Activated CD8-positive, alpha-beta T cell treated with anti-CD3 and anti-CD28 coated beads, Interleukin-2, amount 10 ng/mL, durations not matched to agents 7 days and 5 days (primary cell): ENCODE measurements around the gene PTX4. TPM values are rescaled to one million over a fixed set of nuclear protein-coding genes. Genes with fewer than 3 reads are reported as not detected.
A peak's percentile ranks its signal among the peaks of the same experiment; 100 is the strongest.
"Not testable (repeated sequence)": the region's sequence is repeated elsewhere in the genome, so short reads cannot be mapped to it uniquely, and the experiment has no call there.

Experiments
- ATAC-seq: fragments of 150-1000 bp; cut with Tn5 transposase; one replicate; pipeline ENCODE4 v1.10.0; 2021; ENCODE audit warnings: moderate library complexity
- CTCF ChIA-PET: fragments of 350-600 bp; sonication (Branson Sonifier 250); formaldehyde crosslinking; loops from one replicate; lab custom pipeline; 2021; ENCODE audit warnings: antibody characterized with exemption; lab: Charles Lee
- POLR2A ChIA-PET: fragments of 350-600 bp; sonication (Branson Sonifier 250); formaldehyde crosslinking; loops from one replicate; lab custom pipeline; 2021; ENCODE audit warnings: antibody characterized with exemption; lab: Charles Lee
- DNase-seq: peaks from one replicate; pipeline ENCODE4 v3.0.0-alpha.2; 2020
- H3K27ac Mint-ChIP-seq: one replicate; pipeline ENCODE4 v1.8.0; 2021; ENCODE audit warnings: mild to moderate bottlenecking, mixed read lengths
- H3K27me3 Mint-ChIP-seq: one replicate; pipeline ENCODE4 v1.8.0; 2021; ENCODE audit warnings: low read depth, mixed read lengths
- H3K36me3 Mint-ChIP-seq: one replicate; pipeline ENCODE4 v1.8.0; 2021; ENCODE audit warnings: low read depth, mixed read lengths
- H3K4me1 Mint-ChIP-seq: one replicate; pipeline ENCODE4 v1.8.0; 2021; ENCODE audit warnings: low read depth, mixed read lengths
- H3K4me3 Mint-ChIP-seq: one replicate; pipeline ENCODE4 v1.8.0; 2021; ENCODE audit warnings: mild to moderate bottlenecking, mixed read lengths
- H3K9me3 Mint-ChIP-seq: one replicate; pipeline ENCODE4 v1.8.0; 2022; ENCODE audit warnings: mixed read lengths; ENCODE audit not compliant: insufficient read depth
- total RNA-seq, 2 experiments: library from RNA; stranded (reverse); gene quantifications; one replicate each; pipeline ENCODE4 v1.2.3, GENCODE V29; 2021

Gene PTX4
- total RNA-seq, 2 experiments from 2014 or later = not detected

DNA sequence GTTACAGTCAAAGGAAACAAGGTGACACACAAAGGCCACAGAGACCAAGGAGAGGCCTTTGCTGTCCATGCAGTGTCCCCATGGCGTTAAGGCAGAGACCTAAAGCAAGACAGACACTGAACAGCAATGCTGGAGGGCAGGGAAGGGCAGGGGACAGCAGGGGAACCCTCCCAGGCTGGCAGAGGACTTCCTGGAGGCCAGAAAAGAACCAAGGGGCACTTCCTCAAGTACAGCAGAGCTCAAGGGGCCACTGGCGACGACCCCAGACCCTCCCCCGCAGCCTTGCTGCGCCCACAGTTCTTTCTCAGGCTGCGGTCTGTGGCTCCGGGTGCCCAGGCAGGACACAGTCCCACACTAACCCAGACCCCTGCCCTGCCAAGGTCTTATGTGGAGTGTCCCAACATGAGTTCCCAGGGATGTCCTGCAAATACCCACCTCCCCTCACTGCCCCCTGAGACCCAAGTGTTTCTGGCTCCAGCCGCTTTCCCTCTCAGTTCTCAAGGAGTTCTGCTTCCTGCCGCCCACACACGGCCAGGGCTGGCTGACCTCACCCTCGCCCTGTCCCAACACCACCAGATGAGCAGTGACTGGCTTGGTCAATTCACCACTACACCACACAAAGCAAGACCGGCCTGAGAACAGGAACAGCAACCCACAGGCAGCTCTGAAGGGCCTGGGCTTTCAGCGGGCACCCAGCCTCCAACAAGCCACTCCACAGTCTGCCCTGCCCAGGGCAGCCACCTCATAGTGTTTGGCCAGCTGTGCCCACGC is 18.1 kb downstream of the PTX4 start:
- peak overlapping the region; percentile 30 for H3K27ac Mint-ChIP-seq
- no peak overlapping the region for H3K4me3 Mint-ChIP-seq
- ATAC-seq (no peak), DNase-seq (no peak)
- H3K36me3 Mint-ChIP-seq = no peaks in the 10 kb centered on the region
- H3K9me3 Mint-ChIP-seq = no peaks in the 10 kb centered on the region
- CTCF ChIA-PET = no interaction called here
- H3K27me3 Mint-ChIP-seq = no peaks in the 10 kb centered on the region
- peaks cover 19% of the 10 kb centered on the region for H3K4me1 Mint-ChIP-seq
- POLR2A ChIA-PET = interaction anchor here (1.3 kb wide), 1 partner anchor 22 kb away, joined by 3 read pairs; no protein-coding TSS in a partner anchor

DNA sequence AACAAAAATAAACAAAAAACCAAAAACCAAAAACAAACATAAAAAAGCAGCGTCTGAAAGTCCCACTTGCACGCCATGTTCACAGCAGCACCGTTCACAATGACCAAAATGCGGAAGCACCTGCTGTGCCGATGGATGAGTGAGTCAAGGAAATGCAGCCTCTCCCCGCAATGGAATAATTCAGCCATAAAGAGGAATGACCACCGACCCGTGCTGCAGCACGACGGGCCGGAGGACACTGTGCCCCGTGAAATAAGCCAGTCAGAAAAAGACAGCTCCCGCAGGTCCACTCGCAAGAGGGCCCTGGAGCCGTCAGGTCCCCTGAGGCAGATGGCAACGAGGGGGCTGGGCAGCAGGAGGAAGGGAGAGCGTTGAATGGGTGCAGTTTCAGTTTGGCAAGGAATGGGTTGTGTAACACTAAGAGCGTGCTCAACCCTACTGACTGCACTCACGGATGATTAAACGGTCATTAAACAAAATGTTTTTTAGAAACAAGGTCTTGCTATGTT is 19.0 kb downstream of the PTX4 start:
- no peak for ATAC-seq
- peaks cover 15% of the 10 kb centered on the region for H3K4me1 Mint-ChIP-seq
- no peak overlapping the region for H3K4me3 Mint-ChIP-seq
- CTCF ChIA-PET = no interaction called here
- H3K27me3 Mint-ChIP-seq = no peaks in the 10 kb centered on the region
- POLR2A ChIA-PET = interaction anchor here (1.3 kb wide), 1 partner anchor 22 kb away, joined by 3 read pairs; no protein-coding TSS in a partner anchor
- no peaks in the 10 kb centered on the region for H3K9me3 Mint-ChIP-seq
- no peak overlapping the region for H3K27ac Mint-ChIP-seq
- H3K36me3 Mint-ChIP-seq = no peaks in the 10 kb centered on the region
- no peak for DNase-seq

DNA sequence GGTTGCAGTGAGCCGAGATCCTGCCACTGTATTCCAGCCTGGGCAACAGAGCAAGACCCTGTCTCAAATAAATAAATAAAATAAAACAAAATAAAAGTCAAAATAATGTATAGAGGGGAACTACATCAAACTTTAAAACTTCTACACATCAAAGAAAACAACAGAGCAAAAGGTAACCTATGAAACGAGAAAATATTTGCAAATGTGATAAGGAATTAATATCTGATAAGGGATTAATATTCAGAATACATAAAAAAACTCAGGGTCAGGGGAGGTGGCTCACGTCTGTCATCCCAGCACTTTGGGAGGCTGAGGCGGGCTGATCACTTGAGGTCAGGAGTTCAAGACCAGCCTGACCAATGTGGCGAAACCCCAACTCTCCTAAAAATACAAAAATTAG is 19.6 kb downstream of the PTX4 start:
- CTCF ChIA-PET, H3K9me3 Mint-ChIP-seq, H3K4me3 Mint-ChIP-seq, H3K27ac Mint-ChIP-seq, ATAC-seq, H3K27me3 Mint-ChIP-seq, H3K36me3 Mint-ChIP-seq, DNase-seq, POLR2A ChIA-PET: not testable (repeated sequence)
- peaks cover 14% of the 10 kb centered on the region for H3K4me1 Mint-ChIP-seq

DNA sequence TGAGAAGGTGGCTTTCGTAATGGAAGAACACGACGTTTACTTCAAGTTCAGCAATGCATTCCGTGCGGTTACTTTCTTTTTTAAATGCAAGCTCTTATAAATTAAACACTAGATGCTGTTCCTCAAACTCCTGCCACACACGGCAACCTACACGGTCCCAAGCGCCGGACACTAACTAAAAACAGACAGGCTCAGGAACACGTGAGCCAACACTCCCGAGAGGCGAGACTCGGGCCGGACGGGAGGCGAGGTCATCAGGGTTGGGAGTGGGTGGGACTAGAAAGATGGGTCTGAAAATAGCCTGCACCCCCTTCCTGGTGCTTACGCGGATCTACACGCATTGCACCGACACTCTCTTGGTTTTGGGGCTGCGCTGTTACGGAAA is 20.3 kb downstream of the PTX4 start:
- ATAC-seq = no peak

DNA sequence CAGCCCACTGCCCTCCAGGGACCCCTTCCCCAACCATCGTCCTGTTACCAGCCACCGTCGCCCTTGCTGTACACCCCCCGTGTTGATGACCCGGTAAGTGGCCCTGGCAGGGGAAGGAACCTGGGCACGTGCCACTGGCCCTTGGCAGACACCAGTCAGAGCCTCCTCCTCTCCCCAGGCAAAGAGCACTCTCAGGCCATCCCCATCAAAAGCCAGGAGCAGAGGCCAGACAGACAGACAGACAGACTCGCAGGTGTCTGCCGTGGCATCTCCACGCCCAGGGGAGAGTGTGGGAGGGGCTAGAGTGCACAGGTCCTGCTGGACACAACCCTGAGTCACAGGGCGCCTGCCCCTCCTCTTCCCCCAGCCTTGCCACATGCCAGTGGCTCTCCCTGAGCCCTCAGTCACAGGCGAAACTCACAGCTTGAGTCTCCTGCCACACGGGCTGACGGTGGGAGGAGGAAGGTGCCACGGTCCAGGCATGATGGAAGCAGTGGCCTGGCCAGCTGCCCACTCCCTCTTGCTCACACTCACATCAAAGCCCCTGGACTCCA is 21.7 kb downstream of the PTX4 start:
- H3K4me1 Mint-ChIP-seq = peaks cover 4% of the 10 kb centered on the region
- ATAC-seq = no peak

More for the DNA sequence above, 20.3 kb downstream of the PTX4 start:
- Mint-ChIP-seq H3K4me1 (peaks cover 12% of the 10 kb centered on the region), H3K27me3 (no peaks in the 10 kb centered on the region), H3K27ac (no peak overlapping the region), H3K9me3 (no peaks in the 10 kb centered on the region), H3K36me3 (no peaks in the 10 kb centered on the region), H3K4me3 (no peak overlapping the region)
- no peak for DNase-seq
- ChIA-PET CTCF (no interaction called here), POLR2A (no interaction called here)

DNA sequence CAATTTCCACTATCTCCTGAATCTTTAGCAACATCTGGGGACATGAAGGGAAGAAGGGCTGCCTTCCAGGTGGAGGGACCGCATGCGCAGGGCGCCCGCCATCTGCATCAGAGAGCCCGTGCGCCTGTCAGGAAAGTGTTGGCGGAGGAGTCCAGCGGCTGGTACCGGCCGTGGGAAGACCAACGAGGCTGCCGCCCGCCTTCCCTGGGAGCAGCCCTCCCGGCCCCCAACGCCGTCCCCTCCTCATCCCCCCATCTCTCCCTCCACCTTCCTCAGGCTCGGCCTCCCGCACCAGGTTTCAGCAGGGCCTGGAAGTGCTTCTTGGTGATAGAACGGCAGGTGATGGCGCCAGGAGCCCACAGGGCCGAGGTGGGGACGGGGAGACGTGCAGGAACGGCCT is 22.7 kb downstream of the PTX4 start:
- no peak overlapping the region for H3K4me3 Mint-ChIP-seq
- H3K27me3 Mint-ChIP-seq = no peaks in the 10 kb centered on the region
- CTCF ChIA-PET = no interaction called here

More for the DNA sequence above, 21.7 kb downstream of the PTX4 start:
- no peak for DNase-seq
- no peak overlapping the region for H3K4me3 Mint-ChIP-seq
- H3K9me3 Mint-ChIP-seq = no peaks in the 10 kb centered on the region
- H3K27ac Mint-ChIP-seq = no peak overlapping the region
- ChIA-PET CTCF (no interaction called here), POLR2A (no interaction called here)
- H3K36me3 Mint-ChIP-seq = no peaks in the 10 kb centered on the region
- H3K27me3 Mint-ChIP-seq = no peaks in the 10 kb centered on the region

DNA sequence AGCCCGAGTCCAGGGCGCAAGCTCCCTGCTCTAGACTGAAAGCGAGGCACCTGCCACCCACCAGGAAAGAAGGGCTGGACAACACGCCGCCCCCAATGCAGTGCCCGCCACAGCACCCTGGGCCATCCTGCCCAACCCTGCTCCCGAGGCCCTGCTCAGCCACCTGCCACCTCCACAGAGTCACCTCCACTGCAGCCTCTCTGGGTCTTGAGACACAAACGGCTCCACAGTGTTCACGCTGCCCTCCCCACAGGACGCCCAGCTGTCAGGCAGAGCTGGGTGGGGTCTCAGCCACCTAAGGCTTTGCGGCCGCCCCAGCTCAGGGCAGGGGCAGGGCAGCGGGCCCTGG is 23.2 kb downstream of the PTX4 start:
- ATAC-seq (no peak), DNase-seq (no peak)
- Mint-ChIP-seq H3K9me3 (no peaks in the 10 kb centered on the region), H3K4me1 (peaks cover 4% of the 10 kb centered on the region), H3K4me3 (no peak overlapping the region), H3K36me3 (no peaks in the 10 kb centered on the region), H3K27me3 (no peaks in the 10 kb centered on the region), H3K27ac (no peak overlapping the region)
- ChIA-PET POLR2A (no interaction called here), CTCF (no interaction called here)

More for the DNA sequence above, 22.7 kb downstream of the PTX4 start:
- POLR2A ChIA-PET = no interaction called here
- H3K27ac Mint-ChIP-seq = no peak overlapping the region
- no peaks in the 10 kb centered on the region for H3K9me3 Mint-ChIP-seq
- ATAC-seq (no peak), DNase-seq (no peak)
- peaks cover 4% of the 10 kb centered on the region for H3K4me1 Mint-ChIP-seq
- no peaks in the 10 kb centered on the region for H3K36me3 Mint-ChIP-seq

DNA sequence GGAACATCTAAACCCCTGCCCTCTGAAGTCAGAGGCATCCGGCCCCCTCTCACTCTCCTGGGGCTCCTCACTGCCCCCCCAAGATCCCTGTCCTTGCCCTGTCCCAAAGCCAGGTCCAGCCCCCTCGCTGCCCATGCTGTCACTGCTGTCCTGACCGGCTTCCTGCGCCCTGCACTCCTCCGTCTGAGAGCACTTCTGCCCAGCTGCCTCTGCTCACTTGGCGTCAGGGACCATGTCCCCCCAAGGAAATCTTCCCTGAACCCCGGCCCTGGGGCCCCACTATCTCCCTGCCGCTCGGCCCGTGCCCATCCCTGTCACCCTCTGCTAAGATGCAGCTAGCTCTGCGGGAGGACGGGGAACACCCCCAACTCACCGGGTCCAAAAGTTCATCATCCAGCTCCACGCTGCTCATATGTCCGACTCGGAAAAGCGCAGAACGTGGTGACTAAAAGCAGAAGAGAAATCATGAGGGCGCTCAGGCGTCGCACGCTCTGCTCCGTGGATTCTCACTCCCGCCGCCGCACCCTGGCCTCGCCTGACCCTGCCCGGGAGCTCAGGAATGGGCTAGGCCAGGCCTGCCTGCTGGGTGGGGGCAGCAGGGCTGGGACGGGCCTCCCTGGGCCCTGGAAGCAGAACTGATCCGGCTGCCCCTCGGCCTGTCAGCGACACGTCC is 23.7 kb downstream of the PTX4 start:
- DNase-seq (no peak), ATAC-seq (no peak)
- POLR2A ChIA-PET = no interaction called here
- Mint-ChIP-seq H3K27me3 (no peaks in the 10 kb centered on the region), H3K9me3 (no peaks in the 10 kb centered on the region), H3K27ac (no peak overlapping the region), H3K4me1 (peaks cover 2% of the 10 kb centered on the region), H3K4me3 (no peak overlapping the region), H3K36me3 (no peaks in the 10 kb centered on the region)
- CTCF ChIA-PET = no interaction called here

DNA sequence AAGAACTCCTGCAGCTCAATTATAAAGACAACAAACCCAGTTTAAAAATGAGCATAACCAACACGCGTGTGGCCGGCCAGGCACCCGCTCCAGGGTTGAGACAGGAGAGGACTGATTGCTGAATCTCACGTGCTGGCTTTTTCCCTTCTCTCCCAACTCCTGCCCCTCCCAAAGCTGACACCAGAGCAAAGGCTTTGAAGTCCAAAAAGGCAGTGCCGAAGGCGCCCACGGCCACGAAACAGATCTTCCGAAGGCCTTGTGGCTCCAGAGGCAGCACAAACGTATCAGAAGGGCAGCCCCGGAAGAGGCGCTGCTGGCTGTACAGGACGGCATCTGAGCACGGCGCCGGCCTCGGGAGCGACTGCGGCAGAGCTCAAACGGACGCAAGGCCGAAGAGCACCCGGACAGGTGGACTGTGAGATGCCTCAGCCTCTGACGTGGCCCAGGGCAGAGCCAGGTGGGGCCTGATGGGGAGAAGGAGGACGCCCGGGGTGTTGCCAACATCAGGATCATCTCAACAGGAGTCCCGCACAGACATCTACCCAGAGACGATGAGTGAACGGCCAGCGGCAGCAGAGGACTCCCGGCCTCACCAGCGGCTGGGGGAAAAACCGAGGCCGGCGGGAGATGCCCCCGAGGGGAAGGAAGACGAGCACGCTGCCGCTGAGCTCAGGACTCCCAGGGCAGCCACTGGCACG is 24.4 kb downstream of the PTX4 start:
- no peaks in the 10 kb centered on the region for H3K36me3 Mint-ChIP-seq
- CTCF ChIA-PET = interaction anchor here (0.7 to 1.1 kb wide), 2 partner anchors 9 to 242 kb away, joined by 3 to 6 read pairs; no protein-coding TSS in a partner anchor
- no peak for ATAC-seq
- H3K4me1 Mint-ChIP-seq = no peaks in the 10 kb centered on the region
- no peaks in the 10 kb centered on the region for H3K27me3 Mint-ChIP-seq
- no peaks in the 10 kb centered on the region for H3K9me3 Mint-ChIP-seq
- DNase-seq = no peak
- H3K27ac Mint-ChIP-seq = no peak overlapping the region
- H3K4me3 Mint-ChIP-seq = no peak overlapping the region
- POLR2A ChIA-PET = no interaction called here

DNA sequence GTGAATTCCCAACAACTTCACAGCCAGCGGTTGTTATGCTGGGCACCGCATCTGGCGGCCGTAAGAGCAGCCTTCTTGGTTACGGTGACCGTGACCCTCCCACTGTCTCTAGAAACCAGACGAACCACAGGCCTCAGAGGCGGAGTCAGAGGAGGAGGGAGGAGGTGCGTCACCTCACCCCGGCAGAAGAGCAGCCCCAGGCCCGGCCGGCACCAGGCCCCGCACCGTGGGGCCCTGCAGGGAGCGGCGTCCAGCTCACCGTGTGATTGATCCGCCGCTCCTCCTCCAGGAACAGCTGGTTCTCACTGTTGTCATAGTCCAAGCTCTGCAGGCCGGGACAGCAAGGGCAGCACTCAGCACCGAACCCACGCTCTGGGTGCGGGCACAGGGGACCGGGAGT is 27.6 kb downstream of the PTX4 start:
- no peaks in the 10 kb centered on the region for H3K9me3 Mint-ChIP-seq
- ChIA-PET CTCF (no interaction called here), POLR2A (no interaction called here)
- no peaks in the 10 kb centered on the region for H3K27me3 Mint-ChIP-seq
- peaks cover 4% of the 10 kb centered on the region for H3K4me1 Mint-ChIP-seq
- no peak for ATAC-seq
- no peak overlapping the region for H3K4me3 Mint-ChIP-seq
- H3K27ac Mint-ChIP-seq = no peak overlapping the region
- no peaks in the 10 kb centered on the region for H3K36me3 Mint-ChIP-seq
- DNase-seq = no peak

DNA sequence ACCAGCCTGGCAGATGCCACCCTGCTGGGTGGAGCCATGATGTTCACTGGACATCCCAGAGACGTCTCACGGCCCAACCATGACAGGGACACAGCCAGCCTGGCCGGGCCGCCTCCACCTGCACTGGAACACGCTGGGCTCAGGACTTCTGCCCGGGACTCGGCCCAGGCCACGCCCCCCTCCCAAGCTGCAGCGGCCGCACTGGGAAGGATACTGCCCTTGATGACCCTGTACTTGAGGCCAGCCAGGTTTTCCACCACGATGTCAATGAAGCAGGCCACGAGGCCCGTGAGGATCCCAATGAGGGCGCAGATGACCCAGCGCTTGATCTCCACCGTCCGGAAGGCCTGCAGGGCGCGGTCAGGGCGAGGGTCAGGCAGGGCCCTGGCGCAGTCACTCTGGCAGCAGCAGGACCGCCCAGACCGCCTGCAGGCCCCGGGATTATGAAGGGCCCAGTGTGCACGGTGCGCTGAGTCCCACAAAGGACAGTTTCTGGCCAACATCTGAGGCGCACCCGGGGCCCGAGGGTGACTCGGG is 28.1 kb downstream of the PTX4 start:
- no peaks in the 10 kb centered on the region for H3K36me3 Mint-ChIP-seq
- no peaks in the 10 kb centered on the region for H3K9me3 Mint-ChIP-seq
- ChIA-PET POLR2A (no interaction called here), CTCF (no interaction called here)
- no peak overlapping the region for H3K27ac Mint-ChIP-seq
- no peaks in the 10 kb centered on the region for H3K27me3 Mint-ChIP-seq
- no peak for DNase-seq
- no peak overlapping the region for H3K4me3 Mint-ChIP-seq
- ATAC-seq = no peak
- peaks cover 4% of the 10 kb centered on the region for H3K4me1 Mint-ChIP-seq
